Smooth muscle cell (in vitro differentiated cells): ENCODE measurements around the gene CAMTA1. TPM values are rescaled to one million over a fixed set of nuclear protein-coding genes. Genes with fewer than 3 reads are reported as not detected.

ENCODE experiments used
- DNase-seq: peaks from one replicate; lab custom pipeline; 2025; ENCODE audit not compliant: unreplicated experiment; lab: John Stamatoyannopoulos, UW
- H2AFZ ChIP-seq: fragments of 200-600 bp; sonication (generic); 2 replicates; pipeline ENCODE4 v1.6.0; 2016; ENCODE audit warnings: antibody characterized with exemption, low read depth, mild to moderate bottlenecking
- H3F3A ChIP-seq: fragments of 200-600 bp; sonication (generic); 2 replicates; pipeline ENCODE4 v1.6.0; 2017; ENCODE audit warnings: antibody characterized with exemption, low read depth
- H3K27ac ChIP-seq: fragments of 200-600 bp; sonication (generic); 2 replicates; pipeline ENCODE4 v1.5.1; 2016; ENCODE audit warnings: low read depth, mild to moderate bottlenecking
- H3K27me3 ChIP-seq: fragments of 200-600 bp; sonication (generic); 2 replicates; pipeline ENCODE4 v1.6.1; 2016; ENCODE audit warnings: low read depth, mild to moderate bottlenecking
- H3K36me3 ChIP-seq: fragments of 200-600 bp; sonication (generic); 2 replicates; pipeline ENCODE4 v1.5.1; 2016; ENCODE audit warnings: low read depth
- H3K4me1 ChIP-seq: fragments of 200-600 bp; sonication (generic); 2 replicates; pipeline ENCODE4 v1.5.1; 2016; ENCODE audit warnings: low read depth
- H3K4me2 ChIP-seq: fragments of 200-600 bp; sonication (generic); 2 replicates; pipeline ENCODE4 v1.6.0; 2016; ENCODE audit warnings: mild to moderate bottlenecking
- H3K4me3 ChIP-seq: fragments of 200-600 bp; sonication (generic); 2 replicates; pipeline ENCODE4 v1.5.1; 2016; ENCODE audit warnings: mild to moderate bottlenecking
- H3K79me2 ChIP-seq: fragments of 200-600 bp; sonication (generic); 2 replicates; pipeline ENCODE4 v1.6.0; 2016; ENCODE audit warnings: low read depth, mild to moderate bottlenecking
- H3K9ac ChIP-seq: fragments of 200-600 bp; sonication (generic); 2 replicates; pipeline ENCODE4 v1.6.0; 2016; ENCODE audit warnings: low read depth
- H3K9me3 ChIP-seq: fragments of 200-600 bp; sonication (generic); replicated peaks from 2 replicates; pipeline ENCODE4 v1.5.1; 2016; ENCODE audit warnings: low read depth
- H4K20me1 ChIP-seq: fragments of 200-600 bp; sonication (generic); 2 replicates; pipeline ENCODE4 v1.6.0; 2016; ENCODE audit warnings: low read depth
- WGBS: methylation state at CpG from one replicate; pipeline ENCODE4 v1.1.7; 2016; ENCODE audit warnings: low lambda C conversion rate; 5-methylcytosine and 5-hydroxymethylcytosine counted together
- polyA plus RNA-seq: library from polyadenylated mRNA; unstranded; fragments of >200 nt; fragmentation: Nextera tagmentation; extraction: Ambion mirVana; gene quantifications from 2 replicates; pipeline ENCODE4 v1.2.1, GENCODE V29; 2016
- total RNA-seq: library from RNA; depleted of rRNA; stranded (reverse); fragments of >200 nt; gene quantifications from 2 replicates; pipeline ENCODE4 v1.2.3, GENCODE V29; 2014
- TF ChIP-seq, protein P1 (sequence below): fragments of 200-600 bp; sonication (generic); IDR thresholded peaks from 2 replicates; pipeline ENCODE4 v1.5.1; 2017; ENCODE audit warnings: borderline replicate concordance, mild to moderate bottlenecking, antibody characterized with exemption; ENCODE audit not compliant: insufficient read depth, poor library complexity, severe bottlenecking

The CAMTA1 gene
- total and polyA plus RNA-seq, 2 experiments from 2014 or later = 139 to 145 TPM

DNA sequence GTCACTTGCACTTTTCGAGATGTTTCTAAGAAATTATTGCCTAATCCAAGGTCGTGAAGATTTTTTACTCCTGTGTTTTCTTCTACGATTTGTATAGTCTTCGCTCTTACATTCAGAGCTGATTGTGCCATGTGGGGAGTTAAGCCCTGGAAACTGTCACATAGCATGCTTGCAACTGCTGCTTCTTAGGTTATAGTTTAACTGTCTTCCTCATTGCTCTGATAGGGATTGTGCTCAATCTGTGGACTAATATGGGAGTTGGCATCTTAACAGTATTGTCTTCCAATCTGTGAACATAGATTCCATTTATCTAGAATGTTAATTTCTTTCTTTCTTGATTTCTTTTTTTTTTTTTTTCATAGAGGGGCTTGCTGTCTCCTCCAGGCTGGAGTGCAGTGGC is 34.8 kb upstream of the CAMTA1 start:
- no peaks in the 10 kb centered on the region for H4K20me1 ChIP-seq
- H3K36me3 ChIP-seq = no peaks in the 10 kb centered on the region
- no peaks in the 10 kb centered on the region for H3F3A ChIP-seq
- H3K27me3 ChIP-seq = peaks cover 7% of the 10 kb centered on the region
- H3K9ac ChIP-seq = no peak overlapping the region
- no peaks in the 10 kb centered on the region for H3K9me3 ChIP-seq
- no peak overlapping the region for H3K27ac ChIP-seq
- peaks cover 5% of the 10 kb centered on the region for H3K4me1 ChIP-seq
- no peak overlapping the region for H3K4me3 ChIP-seq
- H3K79me2 ChIP-seq = no peaks in the 10 kb centered on the region
- DNase-seq = no peak
- 86% methylated on average over 4 of the region's 4 CpGs for WGBS
- H3K4me2 ChIP-seq = no peak overlapping the region
- H2AFZ ChIP-seq = no peak overlapping the region
- TF ChIP-seq, protein P1, sequence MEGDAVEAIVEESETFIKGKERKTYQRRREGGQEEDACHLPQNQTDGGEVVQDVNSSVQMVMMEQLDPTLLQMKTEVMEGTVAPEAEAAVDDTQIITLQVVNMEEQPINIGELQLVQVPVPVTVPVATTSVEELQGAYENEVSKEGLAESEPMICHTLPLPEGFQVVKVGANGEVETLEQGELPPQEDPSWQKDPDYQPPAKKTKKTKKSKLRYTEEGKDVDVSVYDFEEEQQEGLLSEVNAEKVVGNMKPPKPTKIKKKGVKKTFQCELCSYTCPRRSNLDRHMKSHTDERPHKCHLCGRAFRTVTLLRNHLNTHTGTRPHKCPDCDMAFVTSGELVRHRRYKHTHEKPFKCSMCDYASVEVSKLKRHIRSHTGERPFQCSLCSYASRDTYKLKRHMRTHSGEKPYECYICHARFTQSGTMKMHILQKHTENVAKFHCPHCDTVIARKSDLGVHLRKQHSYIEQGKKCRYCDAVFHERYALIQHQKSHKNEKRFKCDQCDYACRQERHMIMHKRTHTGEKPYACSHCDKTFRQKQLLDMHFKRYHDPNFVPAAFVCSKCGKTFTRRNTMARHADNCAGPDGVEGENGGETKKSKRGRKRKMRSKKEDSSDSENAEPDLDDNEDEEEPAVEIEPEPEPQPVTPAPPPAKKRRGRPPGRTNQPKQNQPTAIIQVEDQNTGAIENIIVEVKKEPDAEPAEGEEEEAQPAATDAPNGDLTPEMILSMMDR = no peak

GRCh38 chr1:6753320-6754140 is 31.7 kb upstream of the CAMTA1 start:
- TF ChIP-seq, protein P1 = no peak
- Histone ChIP-seq H4K20me1 (no peaks in the 10 kb centered on the region), H3K27me3 (peaks cover 7% of the 10 kb centered on the region), H3K4me1 (no peaks in the 10 kb centered on the region), H3K9me3 (no peaks in the 10 kb centered on the region), H3K79me2 (no peaks in the 10 kb centered on the region), H3K4me3 (no peak overlapping the region), H3K36me3 (no peaks in the 10 kb centered on the region), H3K4me2 (no peak overlapping the region), H3K9ac (no peak overlapping the region), H3F3A (no peaks in the 10 kb centered on the region), H3K27ac (no peak overlapping the region), H2AFZ (no peak overlapping the region)
- WGBS = 88% methylated on average over 10 of the region's 10 CpGs
- no peak for DNase-seq

DNA sequence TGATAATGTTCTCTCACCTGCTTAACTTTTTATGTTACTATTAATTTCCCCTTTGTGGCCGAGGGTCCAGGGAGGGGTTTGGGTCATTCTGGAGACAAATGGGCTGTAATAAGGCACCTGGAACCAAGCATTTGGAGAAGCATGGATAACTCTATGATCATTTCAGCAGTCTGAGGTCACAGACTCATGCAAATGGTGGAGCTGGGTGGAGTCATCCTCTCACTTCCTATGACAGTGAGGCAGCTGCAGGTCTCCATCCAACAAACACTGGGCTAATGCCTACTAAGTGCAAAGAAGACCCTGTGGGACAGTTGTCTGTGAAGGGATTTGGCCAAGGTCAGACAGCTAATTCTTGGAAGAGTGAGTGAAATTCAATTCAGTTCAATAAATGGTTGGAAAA is 28.8 kb upstream of the CAMTA1 start:
- no peaks in the 10 kb centered on the region for H3K79me2 ChIP-seq
- DNase-seq = no peak
- TF ChIP-seq, protein P1 = no peak
- H3K4me2 ChIP-seq = no peak overlapping the region
- H3K27me3 ChIP-seq = no peaks in the 10 kb centered on the region
- no peaks in the 10 kb centered on the region for H4K20me1 ChIP-seq
- no peak overlapping the region for H3K27ac ChIP-seq
- no peaks in the 10 kb centered on the region for H3K36me3 ChIP-seq
- H3K9ac ChIP-seq = no peak overlapping the region
- H3K4me3 ChIP-seq = no peak overlapping the region
- 91% methylated on average over 1 of the region's 1 CpG for WGBS
- H2AFZ ChIP-seq = no peak overlapping the region
- H3K4me1 ChIP-seq = no peaks in the 10 kb centered on the region
- H3K9me3 ChIP-seq = no peaks in the 10 kb centered on the region
- H3F3A ChIP-seq = no peaks in the 10 kb centered on the region
